Activated CD8-positive, alpha-beta memory T cell treated with anti-CD3 and anti-CD28 coated beads, Interleukin-2, amount 50 U/mL, for 1 hour (primary cell): ENCODE data around the gene S100A10.

Experiments used
- DNase-seq: peaks from one replicate; pipeline ENCODE4 v3.0.0-alpha.2; 2020; ENCODE audit errors: extremely low read depth

S100A10 gene

DNA sequence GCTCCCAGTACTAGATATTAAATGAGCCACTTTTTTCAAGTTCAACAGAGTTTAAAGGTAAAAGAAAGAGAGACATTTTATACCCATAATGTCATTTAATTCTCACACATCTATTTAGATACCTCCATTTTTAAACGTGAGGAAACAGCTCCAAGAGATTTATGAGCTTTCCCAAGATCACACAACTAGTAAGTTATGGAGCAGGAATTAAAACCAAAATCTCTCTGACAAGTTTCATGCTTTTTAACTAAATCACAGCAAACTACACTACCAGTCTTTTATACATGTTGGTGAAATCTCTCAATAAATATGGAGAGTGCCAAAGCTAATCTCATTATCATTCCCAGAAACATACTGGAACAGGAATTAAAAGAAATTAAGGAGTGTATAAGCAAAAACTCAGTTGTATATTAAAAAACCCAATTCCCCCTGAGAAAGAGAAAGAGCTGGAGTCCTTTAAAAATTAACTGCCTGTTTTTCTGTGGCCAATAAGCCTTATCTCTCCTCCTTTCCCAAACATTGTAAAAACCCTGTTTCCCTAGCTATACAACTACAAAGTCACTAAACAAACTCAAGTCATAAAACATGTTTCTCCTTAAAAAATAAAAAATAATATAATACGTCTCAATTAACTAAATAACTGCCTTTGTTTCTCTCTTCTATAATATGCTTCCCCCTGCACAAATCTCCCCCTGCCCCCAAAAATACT lies 57.6 kb downstream of the S100A10 start:
- DNase-seq, result no peak

DNA sequence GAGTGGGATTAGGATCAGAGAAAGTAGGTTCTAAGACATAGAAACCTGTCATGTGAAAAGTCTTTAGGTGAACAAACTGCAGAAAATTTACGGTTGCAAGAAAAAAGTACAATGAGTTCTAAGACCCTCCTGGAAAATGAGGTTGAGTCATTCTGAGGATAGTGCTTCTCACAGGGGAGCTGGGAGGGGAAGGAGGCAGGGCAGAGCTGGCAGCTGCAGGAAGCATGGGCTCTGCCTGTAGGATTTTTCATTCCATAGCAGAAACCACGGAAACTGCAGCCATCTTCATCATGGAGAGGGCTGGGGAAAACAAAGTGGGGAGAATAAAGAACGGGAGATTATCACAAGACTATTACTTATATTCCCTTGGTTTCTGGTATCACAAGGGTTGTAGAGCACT lies 58.5 kb downstream of the S100A10 start:
- DNase-seq, result no peak

DNA sequence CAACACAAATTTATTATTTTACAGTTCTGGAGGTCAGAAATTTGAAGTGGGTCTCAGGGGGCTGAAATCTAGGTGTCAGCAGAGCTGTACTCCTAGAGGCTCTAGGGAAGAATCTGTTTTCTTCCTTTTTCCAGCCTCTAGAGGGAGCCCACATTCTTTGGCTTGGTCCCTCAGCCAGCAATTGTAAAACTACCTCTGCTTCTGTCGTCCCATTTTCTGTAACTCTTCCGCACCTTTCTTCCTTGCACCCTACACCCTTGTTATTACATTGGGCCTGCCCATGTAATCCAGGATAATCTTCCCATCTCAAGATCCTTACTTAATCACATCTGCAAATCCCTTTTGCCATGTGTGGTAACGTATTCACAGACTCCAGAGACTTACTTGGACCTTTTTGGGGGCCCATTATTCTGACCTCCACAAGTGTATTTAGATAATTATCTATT lies 59.6 kb downstream of the S100A10 start:
- DNase-seq, result no peak
